ENCODE results near the gene CD6. TPM values are rescaled to one million over a fixed set of nuclear protein-coding genes. Genes with fewer than 3 reads are reported as not detected.

Gene CD6
- total and polyA plus RNA-seq, 4 experiments from 2014 or later, result 281 to 428 (median 356) TPM

DNA sequence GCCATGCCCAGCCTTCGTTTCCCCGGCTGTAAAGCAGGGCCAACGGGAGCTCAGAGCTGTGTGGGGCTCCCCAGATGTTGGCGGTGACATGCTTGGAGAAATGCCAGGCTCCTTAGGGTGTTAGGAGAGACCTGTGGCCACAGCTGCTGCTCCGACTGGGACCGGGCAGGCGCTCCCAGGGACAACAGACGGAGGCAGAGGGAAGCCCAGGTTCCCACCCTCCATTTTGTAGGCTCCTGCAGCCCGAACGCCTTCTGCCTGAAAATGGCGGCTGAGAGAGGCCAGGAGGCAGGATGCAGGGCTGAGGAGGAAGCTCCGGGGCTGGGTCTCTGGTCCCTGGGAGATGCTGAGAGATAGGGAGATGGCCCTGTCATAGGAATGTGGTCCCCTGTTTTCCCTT, 10.0 kb downstream of the CD6 start:
- H3K9me3 Mint-ChIP-seq, result no peaks in the 10 kb centered on the region
- peaks cover 68 to 100% (median 85%) of the 10 kb centered on the region in 4 donors for H3K4me1 Mint-ChIP-seq
- CTCF ChIA-PET (ENCODE audit: partially characterized antibody), result interaction anchor here (1.1 to 2.0 kb wide), 3 partner anchors 12 to 148 kb away, joined by 4 to 7 read pairs (median 6); no protein-coding TSS in a partner anchor
- H3K4me1 ChIP-seq (ENCODE audit: insufficient read depth, low read length), result peaks cover 96% of the 10 kb centered on the region
- H3K9me3 ChIP-seq (ENCODE audit: control insufficient read depth in 1 of 2, low read length in 2 of 2), result no peaks in the 10 kb centered on the region
- H3K36me3 ChIP-seq (ENCODE audit: insufficient read depth, low read length), result peaks cover 17% of the 10 kb centered on the region
- intact Hi-C loops (cut with micrococcal nuclease), result no loop called here
- peaks cover 41 to 80% of the 10 kb centered on the region in 2 donors for H3K36me3 Mint-ChIP-seq
- no peaks in the 10 kb centered on the region for H3K27me3 ChIP-seq (ENCODE audit: insufficient read depth, low read length)
- POLR2A ChIA-PET (ENCODE audit: partially characterized antibody), result interaction anchor here (0.7 to 7.9 kb wide), 20 partner anchors 36 to 150 kb away, joined by 3 to 133 read pairs (median 6); no protein-coding TSS in a partner anchor
- peak overlapping the region; percentile 92 for H3K27ac ChIP-seq (ENCODE audit: low read depth, low read length)
- H3K4me3 Mint-ChIP-seq, result peak overlapping the region; percentile 54 to 83 (median 77)
- peak overlapping the region; percentile 88 to 100 (median 96) for H3K27ac Mint-ChIP-seq
- H3K27me3 Mint-ChIP-seq, result no peaks in the 10 kb centered on the region
- peak overlapping the region in 1 of 2 donors; percentile 17 for H3K4me3 ChIP-seq (ENCODE audit: low read length in 2 of 2)
- no peak for DNase-seq

GRCh38 chr11:60982184-60982583, 10.7 kb downstream of the CD6 start:
- peak overlapping the region; percentile 92 for H3K27ac ChIP-seq (ENCODE audit: low read depth, low read length)

DNA sequence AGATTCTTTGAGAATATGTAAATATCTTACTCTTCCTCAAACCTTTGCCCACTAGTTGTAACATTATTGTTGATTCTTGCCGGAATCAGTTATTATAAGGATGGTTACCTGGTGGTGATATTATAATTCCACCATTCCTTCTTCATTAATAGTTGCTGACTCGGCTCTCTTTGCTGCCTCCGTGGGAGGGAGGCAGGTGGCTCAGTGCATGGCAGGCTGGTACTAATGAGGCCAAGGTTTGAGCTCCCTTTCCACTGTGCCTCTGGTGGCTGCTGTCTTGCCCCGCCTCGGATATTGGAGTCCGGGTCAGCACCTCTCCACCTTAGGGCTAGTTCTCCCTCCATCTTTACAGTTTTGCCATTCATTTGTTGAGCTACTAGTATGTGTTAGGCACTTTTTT, 12.7 kb downstream of the CD6 start:
- DNase-seq, result no peak
- H3K27me3 Mint-ChIP-seq, result no peaks in the 10 kb centered on the region
- H3K4me1 Mint-ChIP-seq, result peaks cover 67 to 100% (median 86%) of the 10 kb centered on the region in 4 donors
- no peaks in the 10 kb centered on the region for H3K9me3 Mint-ChIP-seq
- Histone ChIP-seq H3K4me1 (ENCODE audit: insufficient read depth, low read length) (peaks cover 96% of the 10 kb centered on the region), H3K4me3 (ENCODE audit: low read length in 2 of 2) (peak overlapping the region in 1 of 2 donors; percentile 30), H3K27ac (ENCODE audit: low read depth, low read length) (peak overlapping the region; percentile 92), H3K36me3 (ENCODE audit: insufficient read depth, low read length) (peaks cover 14% of the 10 kb centered on the region), H3K9me3 (ENCODE audit: control insufficient read depth in 1 of 2, low read length in 2 of 2) (no peaks in the 10 kb centered on the region), H3K27me3 (ENCODE audit: insufficient read depth, low read length) (no peaks in the 10 kb centered on the region)
- intact Hi-C loops (cut with micrococcal nuclease), result no loop called here
- CTCF ChIA-PET (ENCODE audit: partially characterized antibody), result interaction anchor here (0.8 to 3.4 kb wide), 5 partner anchors 22 to 124 kb away, joined by 3 to 15 read pairs (median 4); partner anchors contain the start of gene TMEM109
- peak overlapping the region; percentile 72 to 87 (median 82) for H3K4me3 Mint-ChIP-seq
- peak overlapping the region; percentile 88 to 100 (median 97) for H3K27ac Mint-ChIP-seq
- H3K36me3 Mint-ChIP-seq, result peaks cover 32 to 81% of the 10 kb centered on the region in 2 donors
- POLR2A ChIA-PET (ENCODE audit: partially characterized antibody), result interaction anchor here (0.6 to 6.6 kb wide), 15 partner anchors 12 to 145 kb away, joined by 3 to 157 read pairs (median 23); partner anchors contain the start of genes CD5 and TMEM109

More at GRCh38 chr11:60982184-60982583, 10.7 kb downstream of the CD6 start:
- peaks cover 96% of the 10 kb centered on the region for H3K4me1 ChIP-seq (ENCODE audit: insufficient read depth, low read length)
- intact Hi-C loops (cut with micrococcal nuclease), result no loop called here
- Mint-ChIP-seq H3K9me3 (no peaks in the 10 kb centered on the region), H3K27ac (peak overlapping the region; percentile 88 to 100 (median 97)), H3K27me3 (no peaks in the 10 kb centered on the region), H3K36me3 (peaks cover 36 to 79% of the 10 kb centered on the region in 2 donors), H3K4me3 (peak overlapping the region; percentile 72 to 87 (median 82)), H3K4me1 (peaks cover 67 to 100% (median 85%) of the 10 kb centered on the region in 4 donors)
- ChIA-PET CTCF (ENCODE audit: partially characterized antibody) (interaction anchor here (1.1 to 2.0 kb wide), 5 partner anchors 12 to 148 kb away, joined by 3 to 8 read pairs (median 6); no protein-coding TSS in a partner anchor), POLR2A (ENCODE audit: partially characterized antibody) (interaction anchor here (0.7 to 7.9 kb wide), 23 partner anchors 35 to 149 kb away, joined by 3 to 133 read pairs (median 6); partner anchors contain the start of genes CD5 and TMEM109)
- H3K27me3 ChIP-seq (ENCODE audit: insufficient read depth, low read length), result no peaks in the 10 kb centered on the region
- H3K9me3 ChIP-seq (ENCODE audit: control insufficient read depth in 1 of 2, low read length in 2 of 2), result no peaks in the 10 kb centered on the region
- peak in 1 of 5 donors; percentile 58 for DNase-seq
- peak overlapping the region in 1 of 2 donors; percentile 31 for H3K4me3 ChIP-seq (ENCODE audit: low read length in 2 of 2)
- H3K36me3 ChIP-seq (ENCODE audit: insufficient read depth, low read length), result peaks cover 17% of the 10 kb centered on the region

DNA sequence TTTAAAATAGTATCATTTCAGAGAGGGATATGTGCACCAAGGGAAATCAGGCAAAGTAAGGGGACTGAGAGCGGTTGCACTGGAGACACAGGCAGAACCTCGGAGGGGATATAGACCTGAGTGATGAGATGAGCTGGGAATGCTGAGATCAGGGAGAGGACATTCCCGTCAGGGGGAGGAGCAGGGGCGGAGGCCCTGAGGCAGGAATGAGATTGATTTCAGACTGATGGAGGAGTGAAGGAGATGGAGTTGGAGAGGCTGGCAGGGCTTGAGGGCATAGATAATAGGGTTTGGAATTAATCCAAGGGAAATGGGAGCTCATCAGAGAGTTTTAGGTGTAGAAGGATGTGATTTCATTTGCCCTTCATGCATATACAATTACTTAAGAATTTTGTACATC, 13.2 kb downstream of the CD6 start:
- Histone ChIP-seq H3K4me1 (ENCODE audit: insufficient read depth, low read length) (peaks cover 96% of the 10 kb centered on the region), H3K4me3 (ENCODE audit: low read length in 2 of 2) (peak overlapping the region in 1 of 2 donors; percentile 30), H3K9me3 (ENCODE audit: control insufficient read depth in 1 of 2, low read length in 2 of 2) (no peaks in the 10 kb centered on the region), H3K27me3 (ENCODE audit: insufficient read depth, low read length) (no peaks in the 10 kb centered on the region), H3K27ac (ENCODE audit: low read depth, low read length) (peak overlapping the region; percentile 92), H3K36me3 (ENCODE audit: insufficient read depth, low read length) (peaks cover 19% of the 10 kb centered on the region)
- Mint-ChIP-seq H3K4me3 (peak overlapping the region; percentile 72 to 87 (median 82)), H3K36me3 (peaks cover 35 to 84% of the 10 kb centered on the region in 2 donors), H3K27ac (peak overlapping the region; percentile 88 to 100 (median 97)), H3K27me3 (no peaks in the 10 kb centered on the region), H3K4me1 (peaks cover 70 to 100% (median 89%) of the 10 kb centered on the region in 4 donors), H3K9me3 (no peaks in the 10 kb centered on the region)
- DNase-seq, result no peak
- CTCF ChIA-PET (ENCODE audit: partially characterized antibody), result interaction anchor here (0.7 to 3.4 kb wide), 7 partner anchors 21 to 157 kb away, joined by 3 to 15 read pairs (median 4); partner anchors contain the start of gene TMEM109
- intact Hi-C loops (cut with micrococcal nuclease), result loop anchor here (5.0 kb wide), 1 partner anchor 128 kb away; no protein-coding TSS in a partner anchor
- POLR2A ChIA-PET (ENCODE audit: partially characterized antibody), result interaction anchor here (0.6 to 6.6 kb wide), 18 partner anchors 12 to 1443 kb away, joined by 3 to 157 read pairs (median 16); partner anchors contain the start of genes CD5 and TMEM109

DNA sequence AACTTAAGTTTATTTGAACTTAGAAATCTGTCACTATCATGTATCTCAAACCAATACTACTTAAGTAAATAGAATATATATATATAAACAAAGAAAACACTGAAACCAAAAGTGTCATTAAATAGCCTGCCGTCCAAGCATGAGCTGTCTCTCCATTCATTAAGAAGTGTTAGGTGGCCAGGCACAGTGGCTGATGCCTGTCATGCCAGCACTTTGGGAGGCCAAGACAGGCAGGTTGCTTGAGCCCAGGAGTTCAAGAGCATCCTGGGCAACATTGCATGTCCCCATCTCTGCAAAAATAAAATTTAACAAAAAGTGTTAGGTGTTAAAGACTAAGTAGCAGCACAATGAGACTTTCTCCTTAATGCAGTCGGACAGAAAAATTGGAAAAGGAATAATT, 14.0 kb downstream of the CD6 start:
- peak overlapping the region; percentile 61 to 87 (median 78) for H3K4me3 Mint-ChIP-seq
- ChIA-PET POLR2A (ENCODE audit: partially characterized antibody) (interaction anchor here (0.5 to 6.6 kb wide), 29 partner anchors 11 to 175 kb away, joined by 3 to 157 read pairs (median 11); partner anchors contain the start of genes CD5 and TMEM109), CTCF (ENCODE audit: partially characterized antibody) (interaction anchor here (0.7 to 3.4 kb wide), 3 partner anchors 26 to 144 kb away, joined by 3 to 15 read pairs (median 6); no protein-coding TSS in a partner anchor)
- peak overlapping the region; percentile 88 to 100 (median 97) for H3K27ac Mint-ChIP-seq
- H3K9me3 Mint-ChIP-seq, result no peaks in the 10 kb centered on the region
- DNase-seq, result peak in 1 of 5 donors; percentile 28
- peak overlapping the region; percentile 92 for H3K27ac ChIP-seq (ENCODE audit: low read depth, low read length)
- peaks cover 25% of the 10 kb centered on the region for H3K36me3 ChIP-seq (ENCODE audit: insufficient read depth, low read length)
- peaks cover 34 to 82% of the 10 kb centered on the region in 2 donors for H3K36me3 Mint-ChIP-seq
- H3K9me3 ChIP-seq (ENCODE audit: control insufficient read depth in 1 of 2, low read length in 2 of 2), result no peaks in the 10 kb centered on the region
- no peaks in the 10 kb centered on the region for H3K27me3 Mint-ChIP-seq
- peaks cover 69 to 98% (median 88%) of the 10 kb centered on the region in 4 donors for H3K4me1 Mint-ChIP-seq
- peaks cover 94% of the 10 kb centered on the region for H3K4me1 ChIP-seq (ENCODE audit: insufficient read depth, low read length)
- H3K4me3 ChIP-seq (ENCODE audit: low read length in 2 of 2), result peak overlapping the region in 1 of 2 donors; percentile 39
- no peaks in the 10 kb centered on the region for H3K27me3 ChIP-seq (ENCODE audit: insufficient read depth, low read length)
- intact Hi-C loops (cut with micrococcal nuclease), result loop anchor here (5.0 kb wide), 1 partner anchor 127 kb away; no protein-coding TSS in a partner anchor

GRCh38 chr11:60985991-60986915, 14.8 kb downstream of the CD6 start:
- H3K27me3 ChIP-seq (ENCODE audit: insufficient read depth, low read length), result no peaks in the 10 kb centered on the region
- peak overlapping the region in 1 of 2 donors; percentile 39 for H3K4me3 ChIP-seq (ENCODE audit: low read length in 2 of 2)
- H3K36me3 ChIP-seq (ENCODE audit: insufficient read depth, low read length), result peaks cover 23% of the 10 kb centered on the region
- H3K27ac ChIP-seq (ENCODE audit: low read depth, low read length), result peak overlapping the region; percentile 92
- POLR2A ChIA-PET (ENCODE audit: partially characterized antibody), result interaction anchor here (1.0 to 6.6 kb wide), 31 partner anchors 10 to 174 kb away, joined by 3 to 157 read pairs (median 11); partner anchors contain the start of genes CD5 and TMEM109
- H3K27ac Mint-ChIP-seq, result peak overlapping the region; percentile 88 to 100 (median 97)
- CTCF ChIA-PET (ENCODE audit: partially characterized antibody), result interaction anchor here (0.7 to 3.4 kb wide), 7 partner anchors 25 to 144 kb away, joined by 3 to 15 read pairs (median 4); no protein-coding TSS in a partner anchor
- no peaks in the 10 kb centered on the region for H3K9me3 Mint-ChIP-seq
- H3K4me1 Mint-ChIP-seq, result peaks cover 69 to 96% (median 86%) of the 10 kb centered on the region in 4 donors
- no peaks in the 10 kb centered on the region for H3K9me3 ChIP-seq (ENCODE audit: control insufficient read depth in 1 of 2, low read length in 2 of 2)
- peaks cover 34 to 82% of the 10 kb centered on the region in 2 donors for H3K36me3 Mint-ChIP-seq
- H3K4me1 ChIP-seq (ENCODE audit: insufficient read depth, low read length), result peaks cover 94% of the 10 kb centered on the region
- peak overlapping the region; percentile 61 to 87 (median 78) for H3K4me3 Mint-ChIP-seq
- DNase-seq, result peak; percentile 92 to 99 (median 97)
- no peaks in the 10 kb centered on the region for H3K27me3 Mint-ChIP-seq
- intact Hi-C loops (cut with micrococcal nuclease), result loop anchor here (1.0 to 5.0 kb wide), 8 partner anchors 15 to 143 kb away; partner anchors contain the start of gene CD6

Measured in CD4-positive, alpha-beta memory T cell (primary cell).